IMR-90 (cell line): ENCODE measurements around the gene PLSCR5. TPM values are rescaled to one million over a fixed set of nuclear protein-coding genes. Genes with fewer than 3 reads are reported as not detected.

Experiments
- ATAC-seq: fragments of 200-7000 bp; cut with Tn5 transposase; 2 replicates; pipeline ENCODE4 v1.9.1; 2020; ENCODE audit warnings: low read depth, mild to moderate bottlenecking, moderate library complexity
- BruUV-seq: library from RNA; stranded (reverse); fragments of 400-500 nt; replicated peaks from 2 replicates; lab custom pipeline; 2021; lab: Mats Ljungman, UMichigan
- CTCF ChIA-PET: fragments of 300-600 bp; formaldehyde crosslinking; extraction: SDS; loops from one replicate; lab custom pipeline; 2021; ENCODE audit warnings: antibody characterized with exemption; lab: Yijun Ruan, JAX
- POLR2A ChIA-PET: fragments of 300-600 bp; sonication (Branson Sonifier 250); formaldehyde crosslinking; loops from one replicate; lab custom pipeline; 2022; ENCODE audit warnings: antibody characterized with exemption; ENCODE audit not compliant: unreplicated experiment; lab: Charles Lee
- DNase-seq: peaks from one replicate; pipeline ENCODE4 v3.0.0; 2013
- H2AFZ ChIP-seq: replicated peaks from 2 replicates; pipeline ENCODE3; 2013; ENCODE audit warnings: low read length, mild to moderate bottlenecking; ENCODE audit not compliant: poor library complexity
- H2AK5ac ChIP-seq: 2 replicates; pipeline ENCODE4 v1.6.1; 2013; ENCODE audit warnings: low read depth, low read length, inconsistent platforms
- H2AK9ac ChIP-seq: replicated peaks from 2 replicates; pipeline ENCODE3; 2013; ENCODE audit warnings: mild to moderate bottlenecking, low read depth, low read length, moderate library complexity; ENCODE audit not compliant: poor library complexity
- H2BK120ac ChIP-seq: 2 replicates; pipeline ENCODE4 v1.6.1; 2013; ENCODE audit warnings: low read depth, low read length, inconsistent platforms
- H2BK15ac ChIP-seq: 3 replicates; pipeline ENCODE4 v1.6.1; 2013; ENCODE audit warnings: low read depth, low read length, inconsistent platforms
- H2BK20ac ChIP-seq: 2 replicates; pipeline ENCODE4 v1.6.1; 2013; ENCODE audit warnings: low read depth, mild to moderate bottlenecking, inconsistent platforms, low read length, moderate library complexity
- H2BK5ac ChIP-seq: 2 replicates; pipeline ENCODE4 v1.6.1; 2013; ENCODE audit warnings: mild to moderate bottlenecking, low read depth, low read length, inconsistent platforms; ENCODE audit not compliant: poor library complexity, severe bottlenecking
- H3K14ac ChIP-seq: replicated peaks from 2 replicates; pipeline ENCODE4 v1.6.1; 2013; ENCODE audit warnings: low read depth, low read length, inconsistent platforms
- H3K18ac ChIP-seq: 2 replicates; pipeline ENCODE4 v1.6.1; 2013; ENCODE audit warnings: low read depth, low read length, control low read depth
- H3K23ac ChIP-seq: 2 replicates; pipeline ENCODE4 v1.6.1; 2013; ENCODE audit warnings: low read depth, low read length, inconsistent platforms
- H3K27ac ChIP-seq: 2 replicates; pipeline ENCODE4 v1.5.1; 2013; ENCODE audit warnings: mild to moderate bottlenecking, control low read depth, low read length; ENCODE audit not compliant: insufficient read depth
- H3K27me3 ChIP-seq: 2 replicates; pipeline ENCODE4 v1.6.1; 2013; ENCODE audit warnings: low read length; ENCODE audit not compliant: control insufficient read depth, insufficient read depth
- H3K36me3 ChIP-seq: 2 replicates; pipeline ENCODE4 v1.6.1; 2013; ENCODE audit warnings: low read length, mixed read lengths; ENCODE audit not compliant: control insufficient read depth, insufficient read depth
- H3K4ac ChIP-seq: 2 replicates; pipeline ENCODE4 v1.6.1; 2013; ENCODE audit warnings: low read depth, low read length, inconsistent platforms
- H3K4me1 ChIP-seq: 2 replicates; pipeline ENCODE4 v1.6.1; 2013; ENCODE audit warnings: low read length, mixed read lengths; ENCODE audit not compliant: control insufficient read depth, insufficient read depth
- H3K4me2 ChIP-seq: 2 replicates; pipeline ENCODE4 v1.6.1; 2013; ENCODE audit warnings: low read depth, mild to moderate bottlenecking, control low read depth, low read length, moderate library complexity
- H3K4me3 ChIP-seq: 2 replicates; pipeline ENCODE4 v1.5.1; 2013; ENCODE audit warnings: low read depth, mild to moderate bottlenecking, control low read depth, low read length, moderate library complexity; ENCODE audit not compliant: insufficient read depth
- H3K56ac ChIP-seq: 2 replicates; pipeline ENCODE4 v1.6.1; 2013; ENCODE audit warnings: low read length, inconsistent platforms; ENCODE audit not compliant: insufficient read depth; ENCODE audit errors: extremely low read depth
- H3K79me1 ChIP-seq, 2 experiments: 2 replicates each; pipeline ENCODE4 v1.6.1; 2013; ENCODE audit warnings: low read length in 2 of 2, inconsistent platforms in 1 of 2, low read depth in 1 of 2
- H3K9ac ChIP-seq: 2 replicates; pipeline ENCODE4 v1.6.1; 2013; ENCODE audit warnings: low read depth, low read length, control low read depth
- H3K9me1 ChIP-seq: 2 replicates; pipeline ENCODE4 v1.6.1; 2013; ENCODE audit warnings: low read length, inconsistent platforms; ENCODE audit not compliant: insufficient read depth
- H3K9me3 ChIP-seq: 2 replicates; pipeline ENCODE4 v1.6.1; 2013; ENCODE audit warnings: low read length; ENCODE audit not compliant: control insufficient read depth, insufficient read depth
- H4K20me1 ChIP-seq: 2 replicates; pipeline ENCODE4 v1.6.1; 2013; ENCODE audit warnings: low read length, inconsistent platforms; ENCODE audit not compliant: insufficient read depth
- H4K5ac ChIP-seq: 2 replicates; pipeline ENCODE4 v1.6.1; 2013; ENCODE audit warnings: mild to moderate bottlenecking, low read depth, low read length, control low read depth
- H4K8ac ChIP-seq, 2 experiments: 2 replicates each; pipeline ENCODE4 v1.6.1; 2013; ENCODE audit warnings: low read depth in 2 of 2, low read length in 2 of 2, control low read depth in 1 of 2, inconsistent platforms in 1 of 2
- H4K91ac ChIP-seq: 2 replicates; pipeline ENCODE4 v1.6.1; 2013; ENCODE audit warnings: low read depth, low read length, inconsistent platforms; ENCODE audit not compliant: insufficient read depth
- BHLHE40 ChIP-seq: fragments of 150-350 bp; IDR thresholded peaks from 2 replicates; pipeline ENCODE4 v1.6.1; 2016; ENCODE audit warnings: mild to moderate bottlenecking, low read depth, low read length
- CEBPB ChIP-seq: IDR thresholded peaks from 2 replicates; pipeline ENCODE4 v1.6.1; 2012; ENCODE audit warnings: low read depth, low read length, improper control_type of control experiment
- CHD1 ChIP-seq: IDR thresholded peaks from 2 replicates; pipeline ENCODE4 v1.6.1; 2012; ENCODE audit warnings: low read depth, low read length, improper control_type of control experiment
- FOS ChIP-seq: fragments of 150-350 bp; IDR thresholded peaks from 2 replicates; pipeline ENCODE4 v1.6.1; 2016; ENCODE audit warnings: low read depth, low read length
- MAFK ChIP-seq: IDR thresholded peaks from 2 replicates; pipeline ENCODE4 v1.6.1; 2012; ENCODE audit warnings: low read depth, low read length, improper control_type of control experiment
- MAZ ChIP-seq: IDR thresholded peaks from 2 replicates; pipeline ENCODE4 v1.6.1; 2012; ENCODE audit warnings: low read depth, mild to moderate bottlenecking, low read length, improper control_type of control experiment, moderate library complexity, borderline replicate concordance
- MXI1 ChIP-seq: IDR thresholded peaks from 2 replicates; pipeline ENCODE4 v1.6.1; 2012; ENCODE audit warnings: low read depth, mild to moderate bottlenecking, low read length, moderate library complexity, borderline replicate concordance
- NFE2L2 ChIP-seq: fragments of 150-350 bp; IDR thresholded peaks from 2 replicates; pipeline ENCODE4 v1.6.1; 2016; ENCODE audit warnings: low read depth, mild to moderate bottlenecking, low read length
- POLR2A ChIP-seq: IDR thresholded peaks from 2 replicates; pipeline ENCODE4 v1.6.1; 2012; ENCODE audit warnings: mild to moderate bottlenecking, low read depth, low read length
- RAD21 ChIP-seq: IDR thresholded peaks from 2 replicates; pipeline ENCODE4 v1.6.1; 2012; ENCODE audit warnings: low read length, improper control_type of control experiment
- RCOR1 ChIP-seq: IDR thresholded peaks from 2 replicates; pipeline ENCODE4 v1.6.1; 2012; ENCODE audit warnings: mild to moderate bottlenecking, low read length, improper control_type of control experiment; ENCODE audit not compliant: insufficient replicate concordance
- RFX5 ChIP-seq: IDR thresholded peaks from 2 replicates; pipeline ENCODE4 v1.8.0; 2012; ENCODE audit warnings: low read depth, mild to moderate bottlenecking, low read length, moderate library complexity
- SMC3 ChIP-seq: fragments of 150-350 bp; IDR thresholded peaks from 2 replicates; pipeline ENCODE4 v1.6.1; 2016; ENCODE audit warnings: low read depth, mild to moderate bottlenecking, antibody characterized with exemption, low read length, moderate library complexity
- WGBS, 2 experiments: methylation state at CpG; one replicate each; pipeline versions ENCODE4 v1.1.5 to v1.1.7; 2013; ENCODE audit warnings: missing lambda C conversion rate in 2 of 2; ENCODE audit not compliant: insufficient read length in 1 of 2; ENCODE audit errors: extremely low coverage in 2 of 2; 5-methylcytosine and 5-hydroxymethylcytosine counted together
- dilution Hi-C: fragments of 300-500 bp; cut with HindIII; formaldehyde crosslinking; loops from one replicate; pipeline ENCODE4 v1.14.3; 2018; ENCODE audit warnings: low sequenced_read_pairs; ENCODE audit not compliant: unreplicated experiment
- in situ Hi-C: fragments of 300-500 bp; cut with MboI; formaldehyde crosslinking; loops from 3 replicates; pipeline ENCODE4 v1.14.3; 2019; ENCODE audit warnings: low sequenced_read_pairs, inconsistent platforms, mixed read lengths
- intact Hi-C: fragments of 100-400 bp; cut with micrococcal nuclease; formaldehyde crosslinking; loops from 2 replicates; pipeline ENCODE4 v1.10.0; 2022
- polyA plus RNA-seq, 3 experiments: library from polyadenylated mRNA; depleted of rRNA; stranded (reverse); fragments of >200 nt; gene quantifications; 2 replicates each; pipeline ENCODE4 v1.2.3, GENCODE V29; 2012; ENCODE audit warnings: low replicate concordance in 1 of 3
- total RNA-seq: library from RNA; depleted of rRNA; stranded (reverse); fragments of >200 nt; gene quantifications from 2 replicates; pipeline ENCODE4 v1.2.3, GENCODE V29; 2012
- TF ChIP-seq, protein P1 (sequence below): fragments of 150-350 bp; IDR thresholded peaks from 2 replicates; pipeline ENCODE4 v1.6.1; 2016; ENCODE audit warnings: low read depth, mild to moderate bottlenecking, low read length, moderate library complexity, borderline replicate concordance
- TF ChIP-seq, protein P2 (sequence below): conservative IDR thresholded peaks from 2 replicates; pipeline ENCODE4 v1.5.1; 2012; ENCODE audit warnings: mild to moderate bottlenecking, low read depth, low read length, improper control_type of control experiment
- TF ChIP-seq, protein P3 (sequence below): fragments of 150-350 bp; IDR thresholded peaks from 2 replicates; pipeline ENCODE4 v1.6.1; 2017; ENCODE audit warnings: mild to moderate bottlenecking, antibody characterized with exemption, low read length, low read depth

The PLSCR5 gene
- total and polyA plus RNA-seq, 2 of the 4 experiments (the other 2 are of a cell fraction) = not detected

DNA sequence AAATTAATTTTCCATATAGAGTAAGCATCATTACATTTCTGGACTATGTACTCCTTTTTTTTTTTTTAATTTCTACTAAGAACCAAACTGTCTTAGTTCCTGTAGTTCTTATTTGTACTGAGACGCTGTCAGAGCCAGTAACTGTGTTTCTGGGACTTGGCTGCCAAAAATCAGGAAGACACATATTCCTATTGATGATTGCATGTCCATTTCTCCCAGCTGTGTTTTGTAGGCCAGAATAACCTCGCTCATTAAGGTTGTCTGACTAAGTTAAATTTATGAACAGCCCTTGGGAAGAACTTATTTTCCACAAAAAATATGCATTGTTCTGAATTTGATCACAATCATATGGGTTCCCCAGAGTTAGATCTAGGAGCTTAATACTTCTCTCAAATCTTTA is 29.5 kb downstream of the PLSCR5 start:
- Histone ChIP-seq H4K20me1 (no peaks in the 10 kb centered on the region), H2AFZ (no peak overlapping the region), H4K8ac (no peak overlapping the region), H3K4ac (no peak overlapping the region), H2BK15ac (0 out of 3 replicates have a peak overlapping the region, but pooled peaks have one; percentile 4), H2BK120ac (no peak overlapping the region), H2BK20ac (no peak overlapping the region), H3K9ac (no peak overlapping the region), H3K79me1 (no peaks in the 10 kb centered on the region), H3K36me3 (no peaks in the 10 kb centered on the region), H3K27me3 (no peaks in the 10 kb centered on the region), H3K4me1 (no peaks in the 10 kb centered on the region), H3K56ac (no peak overlapping the region), H4K91ac (no peak overlapping the region), H4K5ac (no peak overlapping the region), H2AK5ac (no peak overlapping the region), H3K27ac (no peak overlapping the region), H2BK5ac (no peak overlapping the region), H3K4me3 (no peak overlapping the region), H3K9me1 (no peaks in the 10 kb centered on the region), H3K23ac (no peak overlapping the region), H3K4me2 (no peak overlapping the region), H3K18ac (no peak overlapping the region), H3K14ac (no peak overlapping the region), H3K9me3 (no peaks in the 10 kb centered on the region), H2AK9ac (no peak overlapping the region)
- no peak for DNase-seq
- CTCF ChIA-PET = interaction anchor here (0.7 to 1.0 kb wide), 2 partner anchors 249 to 386 kb away, joined by 3 to 5 read pairs; no protein-coding TSS in a partner anchor
- dilution Hi-C loops (no loop called here), intact Hi-C loops (loop anchor here (2.0 kb wide), 2 partner anchors 249 to 387 kb away; no protein-coding TSS in a partner anchor), in situ Hi-C loops (loop anchor here (5.0 to 10.0 kb wide), 2 partner anchors 243 to 511 kb away; no protein-coding TSS in a partner anchor)
- WGBS, 2 experiments = 80% methylated on average over 1 of the region's 2 CpGs; no CpG with 5 or more reads in 1 of the 2 experiments
- POLR2A ChIA-PET = no interaction called here
- no TSS peak for BruUV-seq
- ATAC-seq = no peak
- no peak for TF ChIP-seq POLR2A
- no peak for TF ChIP-seq RAD21
- no peak for TF ChIP-seq CHD1
- TF ChIP-seq MAZ = no peak
- TF ChIP-seq, protein P1, sequence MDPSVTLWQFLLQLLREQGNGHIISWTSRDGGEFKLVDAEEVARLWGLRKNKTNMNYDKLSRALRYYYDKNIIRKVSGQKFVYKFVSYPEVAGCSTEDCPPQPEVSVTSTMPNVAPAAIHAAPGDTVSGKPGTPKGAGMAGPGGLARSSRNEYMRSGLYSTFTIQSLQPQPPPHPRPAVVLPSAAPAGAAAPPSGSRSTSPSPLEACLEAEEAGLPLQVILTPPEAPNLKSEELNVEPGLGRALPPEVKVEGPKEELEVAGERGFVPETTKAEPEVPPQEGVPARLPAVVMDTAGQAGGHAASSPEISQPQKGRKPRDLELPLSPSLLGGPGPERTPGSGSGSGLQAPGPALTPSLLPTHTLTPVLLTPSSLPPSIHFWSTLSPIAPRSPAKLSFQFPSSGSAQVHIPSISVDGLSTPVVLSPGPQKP = no peak
- TF ChIP-seq CEBPB = no peak
- TF ChIP-seq FOS = no peak
- TF ChIP-seq, protein P2, sequence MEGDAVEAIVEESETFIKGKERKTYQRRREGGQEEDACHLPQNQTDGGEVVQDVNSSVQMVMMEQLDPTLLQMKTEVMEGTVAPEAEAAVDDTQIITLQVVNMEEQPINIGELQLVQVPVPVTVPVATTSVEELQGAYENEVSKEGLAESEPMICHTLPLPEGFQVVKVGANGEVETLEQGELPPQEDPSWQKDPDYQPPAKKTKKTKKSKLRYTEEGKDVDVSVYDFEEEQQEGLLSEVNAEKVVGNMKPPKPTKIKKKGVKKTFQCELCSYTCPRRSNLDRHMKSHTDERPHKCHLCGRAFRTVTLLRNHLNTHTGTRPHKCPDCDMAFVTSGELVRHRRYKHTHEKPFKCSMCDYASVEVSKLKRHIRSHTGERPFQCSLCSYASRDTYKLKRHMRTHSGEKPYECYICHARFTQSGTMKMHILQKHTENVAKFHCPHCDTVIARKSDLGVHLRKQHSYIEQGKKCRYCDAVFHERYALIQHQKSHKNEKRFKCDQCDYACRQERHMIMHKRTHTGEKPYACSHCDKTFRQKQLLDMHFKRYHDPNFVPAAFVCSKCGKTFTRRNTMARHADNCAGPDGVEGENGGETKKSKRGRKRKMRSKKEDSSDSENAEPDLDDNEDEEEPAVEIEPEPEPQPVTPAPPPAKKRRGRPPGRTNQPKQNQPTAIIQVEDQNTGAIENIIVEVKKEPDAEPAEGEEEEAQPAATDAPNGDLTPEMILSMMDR = no peak
- no peak for TF ChIP-seq RFX5
- no peak for TF ChIP-seq BHLHE40
- TF ChIP-seq MAFK = no peak
- no peak for TF ChIP-seq RCOR1
- no peak for TF ChIP-seq MXI1
- TF ChIP-seq, protein P3, sequence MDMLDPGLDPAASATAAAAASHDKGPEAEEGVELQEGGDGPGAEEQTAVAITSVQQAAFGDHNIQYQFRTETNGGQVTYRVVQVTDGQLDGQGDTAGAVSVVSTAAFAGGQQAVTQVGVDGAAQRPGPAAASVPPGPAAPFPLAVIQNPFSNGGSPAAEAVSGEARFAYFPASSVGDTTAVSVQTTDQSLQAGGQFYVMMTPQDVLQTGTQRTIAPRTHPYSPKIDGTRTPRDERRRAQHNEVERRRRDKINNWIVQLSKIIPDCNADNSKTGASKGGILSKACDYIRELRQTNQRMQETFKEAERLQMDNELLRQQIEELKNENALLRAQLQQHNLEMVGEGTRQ = no peak
- no peak for TF ChIP-seq NFE2L2
- no peak for TF ChIP-seq SMC3
